Measurements from ENCODE around the gene HPSE2.

DNA sequence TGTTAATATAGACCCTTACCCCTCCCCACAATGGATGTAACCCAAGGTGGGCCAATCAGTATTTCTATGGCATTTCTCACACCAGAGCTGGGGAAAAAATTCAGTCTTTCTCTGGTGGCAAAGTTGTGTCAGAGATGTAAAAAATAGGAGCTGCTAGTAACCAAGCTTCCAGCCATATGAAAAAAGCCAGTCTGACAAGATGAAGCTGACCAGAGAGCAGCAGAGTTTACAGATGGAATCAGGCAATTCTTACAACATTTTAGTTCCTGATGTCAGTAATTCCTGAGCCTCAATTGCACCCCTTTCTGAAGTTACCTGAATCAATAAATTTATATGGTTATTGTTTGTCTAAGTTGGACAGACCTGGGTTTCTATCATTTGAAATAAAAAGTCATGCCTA is 286.3 kb downstream of the HPSE2 start:
- TF ChIP-seq CSDC2 (CRISPR knock-in tag; IDR thresholded peaks at IDR 0.05) (no peak), PPARA (CRISPR knock-in tag; IDR thresholded peaks at IDR 0.05; ENCODE audit: borderline replicate concordance) (no peak), ZFP30 (CRISPR knock-in tag; IDR thresholded peaks at IDR 0.05) (no peak), SNAI2 (CRISPR knock-in tag; IDR thresholded peaks at IDR 0.05) (no peak), ZFP3 (CRISPR knock-in tag; IDR thresholded peaks at IDR 0.05) (no peak), TCF4 (CRISPR knock-in tag; IDR thresholded peaks at IDR 0.05; ENCODE audit: borderline replicate concordance) (no peak), ISL1 (CRISPR knock-in tag; IDR thresholded peaks at IDR 0.05) (no peak)
- TF ChIP-seq, protein P1, sequence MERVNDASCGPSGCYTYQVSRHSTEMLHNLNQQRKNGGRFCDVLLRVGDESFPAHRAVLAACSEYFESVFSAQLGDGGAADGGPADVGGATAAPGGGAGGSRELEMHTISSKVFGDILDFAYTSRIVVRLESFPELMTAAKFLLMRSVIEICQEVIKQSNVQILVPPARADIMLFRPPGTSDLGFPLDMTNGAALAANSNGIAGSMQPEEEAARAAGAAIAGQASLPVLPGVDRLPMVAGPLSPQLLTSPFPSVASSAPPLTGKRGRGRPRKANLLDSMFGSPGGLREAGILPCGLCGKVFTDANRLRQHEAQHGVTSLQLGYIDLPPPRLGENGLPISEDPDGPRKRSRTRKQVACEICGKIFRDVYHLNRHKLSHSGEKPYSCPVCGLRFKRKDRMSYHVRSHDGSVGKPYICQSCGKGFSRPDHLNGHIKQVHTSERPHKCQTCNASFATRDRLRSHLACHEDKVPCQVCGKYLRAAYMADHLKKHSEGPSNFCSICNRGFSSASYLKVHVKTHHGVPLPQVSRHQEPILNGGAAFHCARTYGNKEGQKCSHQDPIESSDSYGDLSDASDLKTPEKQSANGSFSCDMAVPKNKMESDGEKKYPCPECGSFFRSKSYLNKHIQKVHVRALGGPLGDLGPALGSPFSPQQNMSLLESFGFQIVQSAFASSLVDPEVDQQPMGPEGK (CRISPR knock-in tag; IDR thresholded peaks at IDR 0.05; ENCODE audit: borderline replicate concordance): no peak
- TF ChIP-seq, protein P2, sequence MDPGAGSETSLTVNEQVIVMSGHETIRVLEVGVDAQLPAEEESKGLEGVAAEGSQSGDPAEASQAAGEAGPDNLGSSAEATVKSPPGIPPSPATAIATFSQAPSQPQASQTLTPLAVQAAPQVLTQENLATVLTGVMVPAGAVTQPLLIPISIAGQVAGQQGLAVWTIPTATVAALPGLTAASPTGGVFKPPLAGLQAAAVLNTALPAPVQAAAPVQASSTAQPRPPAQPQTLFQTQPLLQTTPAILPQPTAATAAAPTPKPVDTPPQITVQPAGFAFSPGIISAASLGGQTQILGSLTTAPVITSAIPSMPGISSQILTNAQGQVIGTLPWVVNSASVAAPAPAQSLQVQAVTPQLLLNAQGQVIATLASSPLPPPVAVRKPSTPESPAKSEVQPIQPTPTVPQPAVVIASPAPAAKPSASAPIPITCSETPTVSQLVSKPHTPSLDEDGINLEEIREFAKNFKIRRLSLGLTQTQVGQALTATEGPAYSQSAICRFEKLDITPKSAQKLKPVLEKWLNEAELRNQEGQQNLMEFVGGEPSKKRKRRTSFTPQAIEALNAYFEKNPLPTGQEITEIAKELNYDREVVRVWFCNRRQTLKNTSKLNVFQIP (CRISPR knock-in tag; IDR thresholded peaks at IDR 0.05; ENCODE audit: borderline replicate concordance, low read depth): no peak
